GM21737 (cell line): Measurements from ENCODE around the gene MTG2.

ENCODE experiments used
- ATAC-seq: cut with Tn5 transposase; IDR thresholded peaks from one replicate; pipeline ENCODE4 v1.9.1; 2021; ENCODE audit warnings: mild to moderate bottlenecking, moderate library complexity; ENCODE audit not compliant: unreplicated experiment

The MTG2 gene

GRCh38 chr20:62246431-62246830 is 63.6 kb downstream of the MTG2 start:
- ATAC-seq, result no peak

DNA sequence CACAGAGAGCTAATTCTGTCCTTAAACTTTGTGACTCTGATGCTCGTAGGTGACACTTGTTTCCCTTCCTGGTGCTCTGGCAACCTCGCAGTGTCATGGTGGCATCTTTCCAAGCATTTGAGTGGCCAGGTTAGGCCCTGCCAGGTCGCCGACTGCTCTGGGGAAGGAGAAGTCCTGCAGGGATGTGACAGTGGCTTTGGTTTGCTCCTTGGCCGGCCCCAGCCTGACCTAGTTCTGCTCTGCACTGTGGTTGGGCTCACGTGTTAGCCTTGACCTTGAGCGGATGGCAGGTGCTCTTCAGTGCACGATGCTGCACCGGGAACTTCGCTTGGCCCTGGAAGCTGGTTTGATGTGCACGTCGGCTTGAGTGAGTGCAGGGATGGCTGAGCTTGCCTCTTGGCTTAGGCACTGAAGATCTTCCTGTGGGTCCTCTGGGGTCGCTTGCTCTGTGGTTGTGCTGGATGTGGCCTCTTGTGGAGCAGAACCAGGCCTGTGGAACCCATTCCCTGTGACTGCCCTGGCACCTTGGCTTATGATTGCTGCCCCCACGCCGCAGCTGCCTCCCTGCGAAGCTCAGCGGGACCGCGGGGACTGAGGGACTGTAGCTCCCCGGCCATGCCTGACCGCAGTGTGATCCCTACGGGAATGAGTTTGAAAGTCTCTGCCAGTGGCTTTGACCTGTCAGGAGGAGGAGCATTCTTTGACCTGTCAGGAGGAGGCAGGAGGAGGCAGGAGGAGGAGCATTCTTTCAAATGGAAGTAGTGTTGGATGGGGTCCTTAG is 64.2 kb downstream of the MTG2 start:
- no peak for ATAC-seq

DNA sequence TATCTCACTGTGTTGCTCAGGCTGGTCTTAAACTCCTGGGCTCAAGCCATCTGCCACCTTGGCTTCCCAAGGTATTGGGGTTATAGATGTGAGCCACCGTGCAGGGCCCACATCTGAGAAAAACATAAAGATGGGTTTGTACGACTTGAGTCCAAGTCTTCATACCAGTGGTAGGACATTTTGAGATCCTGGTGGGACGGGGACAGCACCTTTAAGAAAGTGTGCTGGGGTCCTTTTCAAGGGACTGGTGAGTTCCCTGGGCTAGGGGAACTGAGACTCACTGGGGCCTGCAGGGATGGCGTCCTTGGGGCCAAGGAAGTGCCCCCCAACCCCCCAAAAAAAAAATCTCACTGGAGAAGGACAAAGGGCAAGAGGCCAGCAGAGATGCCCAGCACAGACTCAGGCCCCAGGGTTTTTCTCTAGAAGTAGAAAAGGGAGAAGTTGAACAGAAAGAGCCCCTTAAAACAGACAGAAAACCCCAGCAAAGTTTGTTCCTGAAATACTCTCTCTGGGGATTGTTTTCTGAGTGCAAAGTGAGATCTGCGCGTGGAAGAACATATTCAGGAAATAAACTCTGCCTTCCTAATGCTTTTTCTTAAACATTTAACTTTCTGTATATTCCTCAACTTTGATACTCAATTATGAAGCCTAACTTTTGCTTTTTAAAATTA is 66.2 kb downstream of the MTG2 start:
- no peak for ATAC-seq

GRCh38 chr20:62252342-62252966 is 69.6 kb downstream of the MTG2 start:
- ATAC-seq, result no peak
